AG04449 (cell line): ENCODE results near the gene CFTR.

Experiments used
- CTCF ChIA-PET: fragments of 350-600 bp; formaldehyde crosslinking; extraction: SDS; loops from one replicate; lab custom pipeline; 2021; ENCODE audit warnings: antibody characterized with exemption; lab: Yijun Ruan, JAX
- POLR2A ChIA-PET: fragments of 400-600, 350-600 bp; formaldehyde crosslinking; extraction: SDS; loops from one replicate; lab custom pipeline; 2020; ENCODE audit warnings: antibody characterized with exemption, inconsistent platforms; lab: Yijun Ruan, JAX
- DNase-seq: peaks from one replicate; pipeline ENCODE4 v3.0.0-alpha.2; 2010; ENCODE audit warnings: low read depth, low spot score
- H3K4me3 ChIP-seq: 2 replicates; pipeline ENCODE4 v1.5.1; 2011; ENCODE audit warnings: low read depth, mild to moderate bottlenecking, control low read depth, low read length
- TF ChIP-seq, protein P1 (sequence below): IDR thresholded peaks from one replicate; pipeline ENCODE4 v1.5.1; 2011; ENCODE audit warnings: mild to moderate bottlenecking, moderate library complexity, low read length, control low read depth, inconsistent platforms; ENCODE audit not compliant: insufficient read depth; ENCODE audit errors: missing control alignments

The CFTR gene

GRCh38 chr7:117600911-117601310 is 121.1 kb downstream of the CFTR start:
- no peak for DNase-seq
- H3K4me3 ChIP-seq: no peak overlapping the region
- TF ChIP-seq, protein P1, sequence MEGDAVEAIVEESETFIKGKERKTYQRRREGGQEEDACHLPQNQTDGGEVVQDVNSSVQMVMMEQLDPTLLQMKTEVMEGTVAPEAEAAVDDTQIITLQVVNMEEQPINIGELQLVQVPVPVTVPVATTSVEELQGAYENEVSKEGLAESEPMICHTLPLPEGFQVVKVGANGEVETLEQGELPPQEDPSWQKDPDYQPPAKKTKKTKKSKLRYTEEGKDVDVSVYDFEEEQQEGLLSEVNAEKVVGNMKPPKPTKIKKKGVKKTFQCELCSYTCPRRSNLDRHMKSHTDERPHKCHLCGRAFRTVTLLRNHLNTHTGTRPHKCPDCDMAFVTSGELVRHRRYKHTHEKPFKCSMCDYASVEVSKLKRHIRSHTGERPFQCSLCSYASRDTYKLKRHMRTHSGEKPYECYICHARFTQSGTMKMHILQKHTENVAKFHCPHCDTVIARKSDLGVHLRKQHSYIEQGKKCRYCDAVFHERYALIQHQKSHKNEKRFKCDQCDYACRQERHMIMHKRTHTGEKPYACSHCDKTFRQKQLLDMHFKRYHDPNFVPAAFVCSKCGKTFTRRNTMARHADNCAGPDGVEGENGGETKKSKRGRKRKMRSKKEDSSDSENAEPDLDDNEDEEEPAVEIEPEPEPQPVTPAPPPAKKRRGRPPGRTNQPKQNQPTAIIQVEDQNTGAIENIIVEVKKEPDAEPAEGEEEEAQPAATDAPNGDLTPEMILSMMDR: no peak
- POLR2A ChIA-PET: no interaction called here
- CTCF ChIA-PET: no interaction called here

- DNase-seq: no peak
- H3K4me3 ChIP-seq: no peak overlapping the region
- ChIA-PET POLR2A (no interaction called here), CTCF (no interaction called here)
- TF ChIP-seq, protein P1: no peak
Measured at GRCh38 chr7:117603627-117604026, 123.8 kb downstream of the CFTR start.

GRCh38 chr7:117605712-117606111 is 125.9 kb downstream of the CFTR start:
- no peak for DNase-seq
- ChIA-PET POLR2A (no interaction called here), CTCF (no interaction called here)
- no peak overlapping the region for H3K4me3 ChIP-seq
- TF ChIP-seq, protein P1: no peak

GRCh38 chr7:117606132-117606531 is 126.3 kb downstream of the CFTR start:
- TF ChIP-seq, protein P1: no peak
- H3K4me3 ChIP-seq: no peak overlapping the region
- ChIA-PET POLR2A (no interaction called here), CTCF (no interaction called here)
- no peak for DNase-seq

DNA sequence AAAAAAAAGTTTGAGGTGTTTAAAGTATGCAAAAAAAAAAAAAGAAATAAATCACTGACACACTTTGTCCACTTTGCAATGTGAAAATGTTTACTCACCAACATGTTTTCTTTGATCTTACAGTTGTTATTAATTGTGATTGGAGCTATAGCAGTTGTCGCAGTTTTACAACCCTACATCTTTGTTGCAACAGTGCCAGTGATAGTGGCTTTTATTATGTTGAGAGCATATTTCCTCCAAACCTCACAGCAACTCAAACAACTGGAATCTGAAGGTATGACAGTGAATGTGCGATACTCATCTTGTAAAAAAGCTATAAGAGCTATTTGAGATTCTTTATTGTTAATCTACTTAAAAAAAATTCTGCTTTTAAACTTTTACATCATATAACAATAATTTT is 130.6 kb downstream of the CFTR start:
- POLR2A ChIA-PET: no interaction called here
- no peak for DNase-seq
- CTCF ChIA-PET: no interaction called here
- no peak overlapping the region for H3K4me3 ChIP-seq
- TF ChIP-seq, protein P1: no peak

- POLR2A ChIA-PET: no interaction called here
- CTCF ChIA-PET: no interaction called here
- TF ChIP-seq, protein P1: no peak
- no peak overlapping the region for H3K4me3 ChIP-seq
- no peak for DNase-seq
Measured at GRCh38 chr7:117612637-117613036, 132.8 kb downstream of the CFTR start.
